Stimulated activated CD4-positive, alpha-beta T cell treated with anti-CD3 and anti-CD28 coated beads, Interleukin-4, amount 100 ng/mL, for 1 hour (primary cell): ENCODE data around the gene PSMB5.

Experiments
- DNase-seq: peaks from one replicate; pipeline ENCODE4 v3.0.0-alpha.2; 2020

The PSMB5 gene

DNA sequence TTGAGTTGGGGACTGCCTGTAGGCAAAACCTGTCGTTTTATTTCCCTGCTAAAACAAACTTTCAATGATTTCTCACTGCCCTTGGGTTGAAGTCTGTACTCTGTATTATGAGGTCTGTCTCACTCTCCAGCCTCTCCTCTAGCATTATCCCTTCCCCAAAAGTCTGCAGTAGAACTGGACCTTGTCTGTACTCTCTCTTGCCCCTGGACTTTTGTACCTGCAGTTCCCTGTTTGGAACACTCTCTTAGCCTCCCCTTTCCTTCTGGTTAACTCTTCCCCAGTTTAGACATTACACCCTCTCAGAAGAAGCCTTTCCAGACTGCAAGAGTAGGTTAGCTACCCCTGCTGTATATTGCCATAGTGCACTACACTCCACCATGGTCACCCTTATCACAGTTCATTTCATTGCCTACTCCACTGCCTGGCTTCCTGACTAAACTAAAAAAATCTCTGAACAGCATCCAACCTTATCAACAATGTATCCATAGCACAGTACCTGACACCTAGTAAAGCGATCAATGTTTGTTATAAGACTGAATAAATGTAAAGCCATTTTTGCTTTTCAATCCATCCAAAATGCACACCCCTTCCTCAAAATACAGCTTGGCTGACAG, 48.7 kb downstream of the PSMB5 start:
- no peak for DNase-seq

- no peak for DNase-seq
Observed at GRCh38 chr14:22984959-22985658, 49.6 kb downstream of the PSMB5 start.

- DNase-seq: peak; percentile 84
Observed at GRCh38 chr14:22982477-22983245, 52.0 kb downstream of the PSMB5 start, which contains the start of gene AJUBA. AJUBA (minus strand) TSS chr14:22982551; CDS start chr14:22982266, 285 bp downstream.

GRCh38 chr14:22981876-22982476, 52.7 kb downstream of the PSMB5 start:
- peak; percentile 12 for DNase-seq

DNA sequence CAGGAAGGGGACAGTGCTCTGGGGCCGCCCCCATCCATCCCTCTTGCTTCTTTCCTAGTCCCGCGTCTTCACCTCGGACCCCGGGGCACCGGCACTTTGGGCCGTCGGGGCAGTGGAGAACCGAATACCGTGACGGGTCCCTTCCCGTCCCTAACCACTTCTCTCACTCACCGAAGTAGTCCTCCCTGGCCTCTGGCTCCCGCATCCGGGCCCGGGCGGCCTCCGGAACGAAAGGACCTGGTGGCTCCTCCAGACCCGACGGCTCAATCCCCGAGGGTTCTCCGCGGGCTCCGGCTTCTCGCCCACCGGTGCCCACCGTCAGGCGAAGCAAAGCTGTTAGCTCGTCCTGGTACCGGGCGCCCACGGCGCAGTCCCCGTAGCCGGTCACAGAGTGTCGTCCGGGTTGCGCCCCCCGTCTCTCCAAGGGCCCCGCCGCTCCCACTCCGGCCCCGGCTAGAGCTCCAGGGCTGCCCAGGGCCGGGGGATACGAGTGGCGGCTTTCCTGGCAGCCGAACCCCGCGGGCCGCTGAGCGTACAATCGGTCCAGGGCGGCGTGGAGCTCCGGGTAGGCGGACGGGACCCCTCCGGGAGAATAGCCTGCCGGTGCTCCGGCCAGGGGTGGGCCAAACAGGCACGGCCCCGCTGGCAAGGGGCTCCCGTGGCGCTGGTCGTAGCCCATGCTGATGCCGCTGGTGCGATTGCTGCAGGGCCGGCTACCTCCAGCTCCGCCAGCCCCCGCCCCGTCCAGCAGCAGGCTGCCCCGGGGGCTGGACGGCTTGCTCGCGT, 53.4 kb downstream of the PSMB5 start:
- DNase-seq: peak; percentile 23

GRCh38 chr14:22980672-22981089, 54.0 kb downstream of the PSMB5 start:
- DNase-seq: peak; percentile 57

GRCh38 chr14:22979748-22980392, 54.8 kb downstream of the PSMB5 start:
- no peak for DNase-seq

GRCh38 chr14:22978981-22979671, 55.6 kb downstream of the PSMB5 start:
- no peak for DNase-seq

- no peak for DNase-seq
Observed at GRCh38 chr14:22978487-22978837, 56.2 kb downstream of the PSMB5 start.

- no peak for DNase-seq
Observed at GRCh38 chr14:22977684-22978486, 56.8 kb downstream of the PSMB5 start.

GRCh38 chr14:22977434-22977683, 57.3 kb downstream of the PSMB5 start:
- DNase-seq: no peak

DNA sequence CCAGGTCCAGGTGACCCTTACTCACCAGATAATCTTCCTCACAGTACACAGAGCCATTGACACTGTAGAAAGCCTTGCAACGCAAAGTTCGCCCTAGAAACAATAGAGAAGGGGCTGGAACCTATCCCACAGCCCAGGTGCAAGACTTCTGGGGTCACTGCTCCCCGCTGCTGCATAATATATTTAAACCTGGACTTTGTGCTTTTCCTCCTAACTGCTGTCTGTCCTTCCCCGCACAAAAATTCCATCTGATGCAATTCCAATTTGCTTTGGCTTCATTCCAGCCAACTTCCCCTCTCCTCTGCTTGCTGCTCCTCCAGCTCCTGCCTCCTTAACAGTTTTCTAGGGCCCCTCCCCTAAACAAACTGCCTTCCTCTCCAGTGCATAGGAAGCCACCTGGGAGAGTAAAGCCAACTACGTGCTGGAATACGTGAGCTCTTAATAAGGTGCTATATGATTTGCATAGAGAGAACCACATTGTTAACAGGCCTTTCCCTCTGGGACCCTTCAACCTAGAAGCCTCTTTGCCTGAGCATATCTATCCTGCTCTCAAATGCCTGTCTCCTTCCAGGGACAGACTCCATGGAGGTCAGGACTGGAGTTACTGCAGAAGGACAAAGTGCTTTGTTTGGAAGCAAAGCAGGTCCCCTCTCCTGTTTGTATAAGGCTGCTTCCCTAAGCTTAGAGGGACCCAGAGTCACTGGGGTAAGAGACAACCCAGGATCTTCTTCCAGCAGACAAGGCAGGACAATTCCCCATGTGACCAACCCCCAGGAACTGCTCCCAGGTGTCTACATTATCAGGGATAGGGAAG, 57.9 kb downstream of the PSMB5 start:
- DNase-seq: no peak
